SK-N-SH (cell line): ENCODE data around the gene ASPSCR1.

Experiments
- EP300 ChIP-seq, 2 experiments: IDR thresholded peaks; 2 replicates each; pipeline versions ENCODE4 v1.4.0 to v1.6.1; 2012; ENCODE audit warnings: borderline replicate concordance in 1 of 2, low read depth in 1 of 2, low read length in 1 of 2
- FOXM1 ChIP-seq: IDR thresholded peaks from 2 replicates; pipeline ENCODE4 v1.4.0; 2012; ENCODE audit warnings: low read depth, mild to moderate bottlenecking
- NFIC ChIP-seq: IDR thresholded peaks from 2 replicates; pipeline ENCODE4 v1.4.0; 2012; ENCODE audit warnings: borderline replicate concordance
- POLR2AphosphoS5 ChIP-seq: IDR thresholded peaks from 2 replicates; pipeline ENCODE4 v1.6.1; 2012; ENCODE audit warnings: low read depth, low read length
- RFX5 ChIP-seq: IDR thresholded peaks from 2 replicates; pipeline ENCODE4 v1.6.1; 2012; ENCODE audit warnings: mild to moderate bottlenecking, improper control_type of control experiment, low read length
- SMC3 ChIP-seq: IDR thresholded peaks from 2 replicates; pipeline ENCODE4 v1.6.1; 2012; ENCODE audit warnings: low read depth, low read length, improper control_type of control experiment
- TF ChIP-seq, protein P1 (sequence below): fragments of 200-600 bp; sonication (generic); IDR thresholded peaks from 2 replicates; pipeline ENCODE4 v1.6.1; 2017; ENCODE audit warnings: antibody characterized with exemption, mild to moderate bottlenecking, moderate library complexity

DNA sequence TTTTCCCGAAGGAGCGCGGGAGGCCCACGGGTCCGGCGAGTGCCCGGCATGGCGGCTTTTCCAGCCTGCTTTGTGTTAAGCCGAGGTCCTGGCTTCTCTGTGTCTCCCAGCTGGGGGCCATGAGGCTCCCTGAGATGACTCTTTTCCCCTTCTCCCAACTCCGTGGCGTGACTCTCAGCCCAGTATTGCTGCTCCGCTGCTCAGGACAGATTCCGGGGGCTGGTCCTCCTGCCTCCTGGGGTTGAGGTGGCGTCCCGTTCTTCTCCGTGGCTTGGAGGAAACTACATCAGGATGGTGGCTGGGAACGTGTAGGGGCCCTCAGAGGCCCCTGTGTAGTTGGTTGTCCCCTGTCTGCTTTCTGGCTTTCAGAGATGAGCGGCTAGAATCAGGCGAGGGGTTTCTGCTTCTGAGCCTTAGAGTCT is 75.2 kb downstream of the ASPSCR1 start:
- no peak for TF ChIP-seq RFX5
- TF ChIP-seq, protein P1, sequence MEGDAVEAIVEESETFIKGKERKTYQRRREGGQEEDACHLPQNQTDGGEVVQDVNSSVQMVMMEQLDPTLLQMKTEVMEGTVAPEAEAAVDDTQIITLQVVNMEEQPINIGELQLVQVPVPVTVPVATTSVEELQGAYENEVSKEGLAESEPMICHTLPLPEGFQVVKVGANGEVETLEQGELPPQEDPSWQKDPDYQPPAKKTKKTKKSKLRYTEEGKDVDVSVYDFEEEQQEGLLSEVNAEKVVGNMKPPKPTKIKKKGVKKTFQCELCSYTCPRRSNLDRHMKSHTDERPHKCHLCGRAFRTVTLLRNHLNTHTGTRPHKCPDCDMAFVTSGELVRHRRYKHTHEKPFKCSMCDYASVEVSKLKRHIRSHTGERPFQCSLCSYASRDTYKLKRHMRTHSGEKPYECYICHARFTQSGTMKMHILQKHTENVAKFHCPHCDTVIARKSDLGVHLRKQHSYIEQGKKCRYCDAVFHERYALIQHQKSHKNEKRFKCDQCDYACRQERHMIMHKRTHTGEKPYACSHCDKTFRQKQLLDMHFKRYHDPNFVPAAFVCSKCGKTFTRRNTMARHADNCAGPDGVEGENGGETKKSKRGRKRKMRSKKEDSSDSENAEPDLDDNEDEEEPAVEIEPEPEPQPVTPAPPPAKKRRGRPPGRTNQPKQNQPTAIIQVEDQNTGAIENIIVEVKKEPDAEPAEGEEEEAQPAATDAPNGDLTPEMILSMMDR = no peak
- no peak for TF ChIP-seq FOXM1
- no peak for TF ChIP-seq EP300 (IDR thresholded peaks at IDR 0.05; ENCODE audit: borderline replicate concordance in 1 of 2, low read depth in 1 of 2, low read length in 1 of 2)
- TF ChIP-seq NFIC = no peak
- TF ChIP-seq POLR2AphosphoS5 = no peak
- no peak for TF ChIP-seq SMC3
